Memory B cell (primary cell): Measurements from ENCODE around the gene PRKCE.

ENCODE experiments used
- ATAC-seq: fragments of 150-1000 bp; cut with Tn5 transposase; 2 replicates; pipeline ENCODE4 v1.10.0; 2021; ENCODE audit warnings: low read depth, mild to moderate bottlenecking, moderate library complexity
- DNase-seq, 2 donors: peaks; one replicate each; pipeline ENCODE4 v3.0.0; 2022; ENCODE audit warnings: low spot score in 2 of 2
- H3K27ac Mint-ChIP-seq: one replicate; pipeline ENCODE4 v1.8.0; 2022; ENCODE audit warnings: mild to moderate bottlenecking, moderate library complexity, mixed read lengths
- H3K27me3 Mint-ChIP-seq: one replicate; pipeline ENCODE4 v1.8.0; 2022; ENCODE audit warnings: mixed read lengths
- H3K36me3 Mint-ChIP-seq: one replicate; pipeline ENCODE4 v1.8.0; 2022; ENCODE audit warnings: mild to moderate bottlenecking, mixed read lengths
- H3K4me1 Mint-ChIP-seq: one replicate; pipeline ENCODE4 v1.8.0; 2022; ENCODE audit warnings: mixed read lengths
- H3K4me3 Mint-ChIP-seq: one replicate; pipeline ENCODE4 v1.8.0; 2022; ENCODE audit warnings: mild to moderate bottlenecking, moderate library complexity, mixed read lengths
- H3K9me3 Mint-ChIP-seq: one replicate; pipeline ENCODE4 v1.8.0; 2022; ENCODE audit warnings: mixed read lengths

PRKCE gene

GRCh38 chr2:46087492-46087891 is 436.0 kb downstream of the PRKCE start:
- no peaks in the 10 kb centered on the region for H3K9me3 Mint-ChIP-seq
- peaks cover 55% of the 10 kb centered on the region for H3K36me3 Mint-ChIP-seq
- no peaks in the 10 kb centered on the region for H3K4me1 Mint-ChIP-seq
- DNase-seq (no peak), ATAC-seq (no peak)
- no peak overlapping the region for H3K4me3 Mint-ChIP-seq
- H3K27ac Mint-ChIP-seq, result no peak overlapping the region
- no peaks in the 10 kb centered on the region for H3K27me3 Mint-ChIP-seq

DNA sequence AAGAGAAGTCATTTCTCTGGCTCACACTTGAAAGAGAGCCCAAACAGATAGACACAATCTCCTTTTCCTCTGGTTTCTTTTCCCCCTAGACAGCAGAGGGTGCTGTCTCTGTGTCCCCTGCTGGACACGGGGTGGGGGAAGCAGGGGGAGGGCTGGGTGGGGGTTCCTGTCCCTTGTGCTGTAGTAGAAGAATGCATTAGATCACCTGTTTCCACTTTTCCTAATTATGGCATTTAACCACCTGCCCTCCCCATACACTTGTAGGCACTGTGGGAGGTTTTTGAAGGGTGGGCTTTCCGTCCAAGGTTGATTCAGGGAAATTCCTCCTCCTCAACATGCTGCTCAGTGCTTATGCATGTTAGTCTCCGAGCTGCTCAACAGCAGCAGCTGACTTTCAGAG is 439.5 kb downstream of the PRKCE start:
- DNase-seq (no peak), ATAC-seq (no peak)
- Mint-ChIP-seq H3K9me3 (no peaks in the 10 kb centered on the region), H3K4me3 (no peak overlapping the region), H3K36me3 (peaks cover 63% of the 10 kb centered on the region), H3K27ac (no peak overlapping the region), H3K27me3 (no peaks in the 10 kb centered on the region), H3K4me1 (no peaks in the 10 kb centered on the region)

GRCh38 chr2:46091961-46092667 is 440.6 kb downstream of the PRKCE start:
- H3K9me3 Mint-ChIP-seq, result no peaks in the 10 kb centered on the region
- no peak overlapping the region for H3K4me3 Mint-ChIP-seq
- H3K4me1 Mint-ChIP-seq, result no peaks in the 10 kb centered on the region
- no peak for DNase-seq
- no peak overlapping the region for H3K27ac Mint-ChIP-seq
- no peaks in the 10 kb centered on the region for H3K27me3 Mint-ChIP-seq
- no peak for ATAC-seq
- H3K36me3 Mint-ChIP-seq, result peaks cover 61% of the 10 kb centered on the region

- Mint-ChIP-seq H3K36me3 (peaks cover 49% of the 10 kb centered on the region), H3K4me1 (no peaks in the 10 kb centered on the region), H3K27me3 (no peaks in the 10 kb centered on the region), H3K4me3 (no peak overlapping the region), H3K9me3 (no peaks in the 10 kb centered on the region), H3K27ac (no peak overlapping the region)
- ATAC-seq (no peak), DNase-seq (no peak)
Observed at GRCh38 chr2:46094689-46095088, 443.2 kb downstream of the PRKCE start.

GRCh38 chr2:46095830-46096229 is 444.4 kb downstream of the PRKCE start:
- ATAC-seq, result no peak

GRCh38 chr2:46096260-46096659 is 444.8 kb downstream of the PRKCE start:
- no peak overlapping the region for H3K4me3 Mint-ChIP-seq
- H3K27ac Mint-ChIP-seq, result no peak overlapping the region
- H3K9me3 Mint-ChIP-seq, result peaks cover 1% of the 10 kb centered on the region
- H3K36me3 Mint-ChIP-seq, result peaks cover 55% of the 10 kb centered on the region
- ATAC-seq, result no peak
- DNase-seq, result no peak
- no peaks in the 10 kb centered on the region for H3K4me1 Mint-ChIP-seq
- no peaks in the 10 kb centered on the region for H3K27me3 Mint-ChIP-seq

More at GRCh38 chr2:46095830-46096229, 444.4 kb downstream of the PRKCE start:
- no peak overlapping the region for H3K4me3 Mint-ChIP-seq
- no peak overlapping the region for H3K27ac Mint-ChIP-seq
- no peaks in the 10 kb centered on the region for H3K4me1 Mint-ChIP-seq
- no peaks in the 10 kb centered on the region for H3K27me3 Mint-ChIP-seq
- no peak for DNase-seq
- peaks cover 1% of the 10 kb centered on the region for H3K9me3 Mint-ChIP-seq
- peaks cover 52% of the 10 kb centered on the region for H3K36me3 Mint-ChIP-seq

- DNase-seq (no peak), ATAC-seq (no peak)
- H3K4me1 Mint-ChIP-seq, result no peaks in the 10 kb centered on the region
- peaks cover 1% of the 10 kb centered on the region for H3K9me3 Mint-ChIP-seq
- no peak overlapping the region for H3K27ac Mint-ChIP-seq
- no peaks in the 10 kb centered on the region for H3K27me3 Mint-ChIP-seq
- H3K4me3 Mint-ChIP-seq, result no peak overlapping the region
- peaks cover 58% of the 10 kb centered on the region for H3K36me3 Mint-ChIP-seq
Observed at GRCh38 chr2:46097714-46098480, 446.4 kb downstream of the PRKCE start.

- H3K27ac Mint-ChIP-seq, result no peak overlapping the region
- H3K9me3 Mint-ChIP-seq, result peaks cover 1% of the 10 kb centered on the region
- H3K4me3 Mint-ChIP-seq, result no peak overlapping the region
- no peak for DNase-seq
- H3K4me1 Mint-ChIP-seq, result no peaks in the 10 kb centered on the region
- H3K27me3 Mint-ChIP-seq, result no peaks in the 10 kb centered on the region
- ATAC-seq, result no peak
- peaks cover 61% of the 10 kb centered on the region for H3K36me3 Mint-ChIP-seq
Observed at GRCh38 chr2:46098621-46099062, 447.2 kb downstream of the PRKCE start.

DNA sequence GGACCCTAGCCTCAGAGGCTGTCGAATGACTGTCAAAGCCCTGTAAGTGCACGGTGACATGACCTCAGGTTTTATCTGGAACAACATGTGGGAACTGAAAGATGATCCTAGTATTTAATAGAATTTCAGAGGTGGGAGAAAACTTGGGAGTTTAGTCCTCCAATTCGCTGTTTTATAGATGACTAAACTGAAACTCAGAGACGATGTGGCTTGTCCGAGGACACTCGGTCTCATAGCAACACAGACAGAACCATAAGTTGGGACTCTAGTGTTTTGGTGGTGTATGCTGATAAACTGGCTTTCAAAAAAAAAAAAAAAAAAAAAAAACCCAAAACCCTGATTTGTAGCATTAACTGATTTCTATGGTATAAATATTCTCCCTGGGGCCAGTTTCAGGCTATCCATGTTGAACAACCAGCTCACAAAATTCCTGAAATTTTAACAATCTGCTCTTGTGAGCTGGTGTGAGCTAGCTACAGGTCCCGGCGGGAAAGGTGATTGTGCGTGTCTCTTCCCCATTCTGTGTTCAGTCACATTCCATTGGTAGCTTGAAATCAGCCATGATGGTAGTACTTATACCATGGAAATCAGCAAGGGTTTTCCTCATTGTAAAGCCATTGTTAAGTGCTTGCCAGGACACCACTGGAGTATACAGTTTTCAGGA is 450.2 kb downstream of the PRKCE start:
- peaks cover 59% of the 10 kb centered on the region for H3K36me3 Mint-ChIP-seq

GRCh38 chr2:46106690-46107089 is 455.2 kb downstream of the PRKCE start:
- H3K36me3 Mint-ChIP-seq, result peaks cover 51% of the 10 kb centered on the region
- peaks cover 2% of the 10 kb centered on the region for H3K4me1 Mint-ChIP-seq

More for the DNA sequence above, 450.2 kb downstream of the PRKCE start:
- H3K4me3 Mint-ChIP-seq, result no peak overlapping the region
- H3K27me3 Mint-ChIP-seq, result no peaks in the 10 kb centered on the region
- ATAC-seq (no peak), DNase-seq (no peak)
- no peak overlapping the region for H3K27ac Mint-ChIP-seq
- H3K9me3 Mint-ChIP-seq, result peaks cover 13% of the 10 kb centered on the region
- H3K4me1 Mint-ChIP-seq, result no peaks in the 10 kb centered on the region

DNA sequence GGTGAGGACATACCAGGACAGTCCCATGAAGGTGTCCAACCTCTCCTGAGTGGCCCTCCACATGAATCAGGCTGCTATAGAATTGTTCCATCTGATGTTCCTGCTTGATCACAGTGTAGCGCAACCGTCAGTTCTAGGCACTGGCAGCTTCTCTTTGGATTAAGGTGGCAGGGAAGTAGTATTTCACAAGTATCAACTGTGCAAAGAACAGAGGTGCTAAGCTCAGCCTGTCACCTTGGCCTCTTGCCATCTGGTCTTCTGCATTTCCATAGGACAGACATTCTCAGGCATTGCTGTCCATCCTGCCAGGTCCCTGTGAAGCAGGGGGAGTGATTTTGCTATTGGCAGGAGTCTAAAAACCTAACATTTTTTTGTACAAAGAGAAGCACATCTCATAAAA is 463.5 kb downstream of the PRKCE start:
- no peak overlapping the region for H3K27ac Mint-ChIP-seq
- no peak overlapping the region for H3K4me3 Mint-ChIP-seq
- H3K9me3 Mint-ChIP-seq, result peaks cover 4% of the 10 kb centered on the region
- ATAC-seq (no peak), DNase-seq (no peak)
- no peaks in the 10 kb centered on the region for H3K4me1 Mint-ChIP-seq
- H3K27me3 Mint-ChIP-seq, result no peaks in the 10 kb centered on the region
- peaks cover 40% of the 10 kb centered on the region for H3K36me3 Mint-ChIP-seq

More at GRCh38 chr2:46106690-46107089, 455.2 kb downstream of the PRKCE start:
- no peak overlapping the region for H3K4me3 Mint-ChIP-seq
- H3K27ac Mint-ChIP-seq, result no peak overlapping the region
- no peak for DNase-seq
- H3K9me3 Mint-ChIP-seq, result peaks cover 14% of the 10 kb centered on the region
- no peak for ATAC-seq
- H3K27me3 Mint-ChIP-seq, result no peaks in the 10 kb centered on the region

DNA sequence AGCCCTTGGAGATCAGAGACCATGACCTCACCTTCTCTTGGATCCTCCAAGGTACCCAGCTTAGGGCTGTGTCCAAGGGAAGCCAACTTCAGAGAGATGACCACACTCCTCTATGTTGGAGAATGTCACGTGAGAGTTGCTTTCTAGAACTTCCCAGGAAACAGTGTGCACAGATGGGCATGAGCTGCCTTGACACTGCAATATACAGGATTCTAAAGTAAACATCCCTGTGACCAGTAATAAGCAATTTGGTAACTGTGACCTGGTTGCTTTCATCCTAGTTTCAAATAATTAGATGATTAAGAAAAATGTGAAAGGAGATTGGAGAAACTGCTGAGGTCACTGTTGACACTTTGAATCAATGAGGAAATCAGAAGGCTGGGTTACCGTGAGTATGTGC is 464.7 kb downstream of the PRKCE start:
- Mint-ChIP-seq H3K27me3 (no peaks in the 10 kb centered on the region), H3K27ac (no peak overlapping the region), H3K4me1 (no peaks in the 10 kb centered on the region), H3K4me3 (no peak overlapping the region), H3K9me3 (peaks cover 4% of the 10 kb centered on the region), H3K36me3 (peaks cover 36% of the 10 kb centered on the region)
- DNase-seq (no peak), ATAC-seq (no peak)

DNA sequence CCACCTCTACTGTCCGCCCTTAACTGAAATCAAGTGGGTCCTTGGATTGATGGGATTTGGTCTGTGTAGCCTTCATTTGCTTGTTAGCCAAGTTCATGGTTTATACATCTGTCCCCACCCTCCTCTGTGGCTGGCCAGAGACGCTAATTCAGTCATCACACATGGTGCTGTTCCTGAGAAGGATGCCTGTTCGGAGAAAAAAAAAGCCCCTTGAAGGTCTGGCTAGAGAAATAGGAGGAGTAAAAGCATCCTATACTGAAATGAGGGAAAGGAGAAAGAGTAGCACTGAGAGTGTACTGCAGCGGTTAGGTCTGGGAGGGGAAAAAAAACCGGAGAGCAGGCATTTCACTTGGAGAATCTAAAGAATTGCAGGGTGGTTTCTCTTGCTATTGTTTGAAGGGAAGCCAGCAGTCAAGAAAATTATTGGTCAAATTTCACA is 465.1 kb downstream of the PRKCE start:
- Mint-ChIP-seq H3K4me3 (no peak overlapping the region), H3K27ac (no peak overlapping the region), H3K27me3 (no peaks in the 10 kb centered on the region), H3K36me3 (peaks cover 32% of the 10 kb centered on the region), H3K9me3 (peaks cover 3% of the 10 kb centered on the region), H3K4me1 (no peaks in the 10 kb centered on the region)
- ATAC-seq, result no peak
- DNase-seq, result no peak

DNA sequence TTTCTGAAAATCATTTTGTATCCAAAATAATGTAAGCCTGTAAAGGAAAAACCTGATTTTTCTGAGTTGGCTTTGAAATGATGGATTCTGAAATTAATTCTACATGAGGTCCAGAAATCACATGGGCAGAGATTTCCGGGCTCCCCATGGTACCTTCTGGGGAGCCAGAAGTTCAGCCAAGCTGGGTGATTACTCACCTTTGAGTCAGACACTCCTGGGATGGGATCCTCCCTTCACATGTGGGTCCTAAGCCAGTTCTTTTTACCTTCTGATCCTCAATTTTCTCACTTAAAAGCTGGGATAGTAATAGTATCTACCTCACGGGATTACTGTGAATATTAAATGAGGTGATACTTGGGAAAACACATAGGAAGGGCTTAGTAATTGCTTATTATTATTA is 465.9 kb downstream of the PRKCE start:
- DNase-seq, result no peak
- no peak for ATAC-seq
- Mint-ChIP-seq H3K9me3 (no peaks in the 10 kb centered on the region), H3K4me1 (no peaks in the 10 kb centered on the region), H3K4me3 (no peak overlapping the region), H3K27me3 (no peaks in the 10 kb centered on the region), H3K36me3 (peaks cover 25% of the 10 kb centered on the region), H3K27ac (no peak overlapping the region)
